Adipose tissue (tissue), 3 donors: ENCODE data around the gene FNDC3B. TPM values are rescaled to one million over a fixed set of nuclear protein-coding genes. Genes with fewer than 3 reads are reported as not detected.
"Not testable (repeated sequence)": the region's sequence is repeated elsewhere in the genome, so short reads cannot be mapped to it uniquely, and the experiment has no call there.

Experiments used
- H3K27ac ChIP-seq: one replicate; pipeline ENCODE4 v1.5.1; 2013; ENCODE audit warnings: low read depth, low read length
- WGBS, 3 donors: extraction: QIAGEN DNeasy Blood & Tissue Kit; methylation state at CpG; one replicate each; pipeline ENCODE4 v1.1.7; 2013; 5-methylcytosine and 5-hydroxymethylcytosine counted together
- polyA plus RNA-seq, 3 donors: library from polyadenylated mRNA; stranded (reverse); fragments of 200-250 nt; gene quantifications; one replicate each; pipeline ENCODE4 v1.2.3, GENCODE V29; 2013
- donor health status: healthy with polysubstance abuse.
- donor health status: Bipolar disorder and iron deficiency.
- donor health status: healthy.

FNDC3B gene
- polyA plus RNA-seq, 3 donors: 12.9 to 31.8 (median 29.6) TPM

DNA sequence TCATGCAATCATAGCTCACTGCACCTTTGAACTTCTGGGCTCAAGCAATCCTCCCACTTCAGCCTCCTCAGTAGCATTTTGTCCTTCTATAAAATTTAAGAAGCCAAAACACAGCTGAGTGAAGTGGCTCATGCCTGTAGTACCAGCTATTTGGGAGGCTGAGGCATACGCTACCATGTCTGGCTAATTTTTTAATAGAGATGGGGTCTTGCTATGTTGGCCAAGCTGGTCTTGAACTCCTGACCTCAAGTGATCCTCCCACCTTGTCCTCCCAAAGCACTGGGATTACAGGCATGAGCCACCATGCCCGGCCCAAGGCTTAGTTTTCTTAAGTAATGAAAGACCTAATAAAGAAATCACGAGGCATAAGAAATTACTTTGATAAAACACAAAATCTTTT, 14.7 kb upstream of the FNDC3B start:
- WGBS, 3 donors: 98 to 99% (median 98%) methylated on average over 3 of the region's 3 CpGs
- H3K27ac ChIP-seq: no peak overlapping the region

- H3K27ac ChIP-seq: no peak overlapping the region
- WGBS, 3 donors: 74 to 90% (median 76%) methylated on average over 3 of the region's 3 CpGs
These were observed 9.8 kb upstream of the FNDC3B start for GRCh38 chr3:172029425-172030098.

DNA sequence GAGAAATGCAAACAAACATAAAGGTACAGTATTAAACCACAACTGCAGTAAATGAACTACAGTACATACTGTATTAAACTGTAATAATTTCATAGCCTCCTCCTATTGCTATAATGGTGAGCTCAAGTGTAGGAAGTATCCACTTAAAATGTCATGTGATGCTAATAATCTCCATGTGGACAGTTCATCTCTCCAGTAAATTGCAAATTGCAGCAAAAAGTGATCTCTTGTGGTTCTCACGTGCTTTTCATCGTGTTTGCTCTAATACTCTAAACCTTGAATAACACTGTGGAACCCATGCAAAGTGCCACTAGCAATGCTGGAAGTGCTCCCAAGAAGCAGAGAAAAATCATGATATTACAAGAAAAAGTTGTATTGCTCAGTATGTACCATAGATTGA, 9.2 kb upstream of the FNDC3B start:
- WGBS, 3 donors: 83 to 93% (median 92%) methylated on average over 2 of the region's 2 CpGs
- H3K27ac ChIP-seq: no peak overlapping the region

- H3K27ac ChIP-seq: no peak overlapping the region
- WGBS, 3 donors: 78 to 90% (median 83%) methylated on average over 3 of the region's 3 CpGs
These were observed 7.4 kb upstream of the FNDC3B start for GRCh38 chr3:172031996-172032395.

DNA sequence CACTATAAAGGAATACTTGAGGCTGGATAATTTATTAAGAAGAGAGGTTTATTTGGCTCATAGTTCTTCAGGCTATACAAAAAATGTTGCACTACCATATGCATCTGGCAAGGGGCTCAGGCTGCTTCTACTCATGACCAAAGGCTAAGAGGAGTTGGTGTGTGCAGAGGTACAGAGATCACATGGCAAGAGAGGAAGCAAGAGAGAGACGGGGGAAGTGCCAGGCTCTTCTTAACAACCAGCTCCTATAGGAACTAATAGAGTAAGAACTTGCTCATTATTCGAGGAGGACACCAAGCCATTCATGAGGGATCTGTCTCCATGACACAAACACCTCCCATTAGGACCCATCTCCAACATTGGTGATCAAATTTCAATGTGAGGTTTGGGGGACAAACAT, 6.0 kb upstream of the FNDC3B start:
- H3K27ac ChIP-seq: no peak overlapping the region
- 59 to 91% (median 75%) methylated on average over 2 of the region's 2 CpGs for WGBS, 3 donors

DNA sequence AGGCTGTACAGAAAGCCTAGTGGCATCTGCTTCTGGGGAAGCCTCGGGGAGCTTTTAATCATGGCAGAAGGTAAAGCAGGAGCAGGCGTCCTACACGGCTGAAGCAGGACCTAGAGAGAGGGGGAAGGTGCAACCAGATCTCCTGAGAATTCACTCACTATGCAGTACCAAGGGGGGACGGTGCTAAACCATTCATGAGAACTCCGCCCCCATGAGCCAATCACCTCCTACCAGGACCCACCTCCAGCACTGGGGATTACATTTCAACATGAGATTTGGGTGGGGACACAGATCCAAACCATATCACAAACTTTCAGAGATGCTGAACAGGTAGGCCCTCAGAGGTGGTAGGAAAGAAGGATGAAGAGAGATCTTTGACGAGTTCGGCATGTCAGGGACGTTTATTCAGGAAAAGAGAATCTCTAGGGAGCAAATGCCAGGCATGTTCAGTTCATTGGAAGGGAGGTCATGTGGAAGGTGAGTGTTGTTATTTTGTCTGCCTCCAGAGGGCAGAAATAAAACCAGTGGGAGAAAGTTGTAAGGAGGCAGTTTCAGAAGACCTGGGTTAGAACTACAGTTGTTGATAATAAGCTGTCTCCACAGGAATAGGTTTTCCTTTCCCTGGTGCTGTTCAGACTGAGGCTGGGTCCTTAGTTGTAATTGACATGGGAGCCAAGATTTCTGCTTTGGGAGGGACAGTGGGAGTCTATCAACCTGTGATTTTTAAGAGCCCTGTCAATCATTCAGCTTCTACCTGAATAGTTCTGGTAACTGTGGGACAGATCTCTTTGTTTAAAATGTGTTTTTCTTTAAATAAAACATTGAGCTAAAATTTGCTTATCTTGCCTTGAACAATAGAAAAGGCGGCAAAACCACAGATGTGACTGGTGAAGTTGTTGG, 4.3 kb upstream of the FNDC3B start:
- H3K27ac ChIP-seq: no peak overlapping the region
- WGBS, 3 donors: 74 to 83% (median 80%) methylated on average over 9 of the region's 9 CpGs

DNA sequence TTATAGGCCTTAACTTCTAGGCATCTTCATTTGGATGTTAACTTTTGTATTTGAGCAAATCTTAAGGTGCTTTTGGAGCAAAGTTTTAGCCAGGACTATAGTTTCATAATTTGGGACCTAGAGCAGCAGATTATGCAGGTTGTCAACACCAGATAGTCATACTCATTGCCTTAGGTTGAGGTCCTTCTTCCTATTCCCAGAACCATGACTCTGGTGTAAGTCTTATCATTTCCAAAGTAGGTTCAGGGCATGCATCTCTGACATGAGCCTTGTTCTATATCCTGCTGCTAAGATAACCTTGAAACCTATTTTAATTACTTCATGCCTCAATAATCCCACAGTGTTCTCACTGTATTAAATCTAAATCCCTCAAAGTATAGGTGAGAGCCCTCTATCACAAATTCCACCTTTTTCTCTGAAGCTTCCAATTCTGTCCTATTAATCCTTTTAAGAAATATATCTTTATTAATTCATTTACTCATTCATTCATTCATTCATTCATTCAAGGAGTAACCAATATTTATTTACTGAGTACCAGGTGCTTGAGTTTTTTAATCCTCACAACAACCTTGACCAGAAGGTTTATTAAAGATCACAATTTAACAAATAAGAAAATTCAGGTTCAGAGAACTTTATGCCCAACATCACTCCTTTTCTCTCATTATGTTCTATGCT, 2.7 kb upstream of the FNDC3B start:
- H3K27ac ChIP-seq: no peak overlapping the region

DNA sequence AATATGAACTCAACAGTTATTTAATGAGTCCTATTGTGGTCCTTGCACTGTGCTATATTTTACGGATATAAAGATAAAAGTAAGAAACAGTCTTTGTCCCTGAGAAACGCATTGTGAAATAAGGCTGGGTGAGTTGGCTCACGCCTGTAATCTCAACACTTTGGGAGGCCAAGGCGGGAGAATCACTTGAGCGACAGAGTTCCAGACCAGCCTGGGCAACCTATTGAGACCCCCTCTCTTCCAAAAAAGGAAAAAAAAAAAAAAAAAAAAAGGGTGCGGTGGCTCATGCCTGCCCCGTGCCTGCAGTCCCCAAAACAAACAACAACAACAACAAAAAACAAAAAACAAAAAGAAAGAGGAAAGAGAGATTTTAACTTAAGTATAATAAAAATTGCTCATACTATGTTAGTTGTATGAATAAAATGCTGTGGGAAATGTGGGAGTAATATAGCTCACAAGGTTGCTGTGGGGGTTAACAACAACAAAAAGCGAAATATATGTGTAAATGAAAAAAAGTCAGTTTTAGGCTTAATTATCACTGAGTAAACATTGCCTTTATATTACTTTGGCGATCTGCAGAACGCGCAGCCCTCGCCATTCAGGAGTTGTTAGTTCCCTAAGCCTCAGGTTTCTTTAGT, 461 bp upstream of the FNDC3B start:
- no peak overlapping the region for H3K27ac ChIP-seq
- 19 to 24% (median 24%) methylated on average over 12 of the region's 12 CpGs for WGBS, 3 donors

- 0 to 1% (median 1%) methylated on average over 49 to 103 of the region's 103 CpGs for WGBS, 3 donors
- peak overlapping the region; percentile 91 for H3K27ac ChIP-seq
These were observed 951 bp downstream of the FNDC3B start for GRCh38 chr3:172040078-172040980.

GRCh38 chr3:172040981-172041963, 1.9 kb downstream of the FNDC3B start:
- 7 to 10% (median 8%) methylated on average over 15 of the region's 15 CpGs for WGBS, 3 donors
- H3K27ac ChIP-seq: peak overlapping the region; percentile 91

DNA sequence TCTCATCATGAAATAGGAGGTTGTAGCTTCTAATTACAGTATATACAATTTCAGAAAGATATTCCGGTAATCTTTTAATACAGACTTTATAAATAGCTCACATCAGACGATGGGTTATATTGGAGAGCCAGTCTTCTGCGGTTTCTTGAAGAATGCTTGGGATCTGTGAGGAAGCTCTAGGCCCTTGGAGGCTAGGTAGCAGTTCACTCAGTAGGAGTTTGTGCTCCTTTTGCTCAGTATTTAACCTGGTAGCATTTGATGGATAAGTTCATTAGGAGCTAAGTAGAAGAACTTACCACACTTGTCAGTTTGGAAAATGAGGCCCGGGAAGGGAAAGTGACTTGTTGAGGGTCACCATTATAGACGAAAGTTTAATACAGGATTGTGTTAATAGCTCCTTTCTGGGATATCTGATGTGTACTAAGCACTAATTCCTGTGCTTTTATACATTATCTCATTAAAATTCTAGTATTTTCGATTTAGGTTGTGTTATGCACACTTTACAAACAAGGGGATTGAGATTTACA, 2.8 kb downstream of the FNDC3B start:
- WGBS, 3 donors: 46 to 65% (median 60%) methylated on average over 6 of the region's 6 CpGs

GRCh38 chr3:172042663-172043179, 3.3 kb downstream of the FNDC3B start:
- not testable (repeated sequence) for H3K27ac ChIP-seq
- WGBS, 3 donors: 75 to 79% (median 76%) methylated on average over 21 of the region's 21 CpGs

More for the DNA sequence above, 2.8 kb downstream of the FNDC3B start:
- H3K27ac ChIP-seq: no peak overlapping the region

DNA sequence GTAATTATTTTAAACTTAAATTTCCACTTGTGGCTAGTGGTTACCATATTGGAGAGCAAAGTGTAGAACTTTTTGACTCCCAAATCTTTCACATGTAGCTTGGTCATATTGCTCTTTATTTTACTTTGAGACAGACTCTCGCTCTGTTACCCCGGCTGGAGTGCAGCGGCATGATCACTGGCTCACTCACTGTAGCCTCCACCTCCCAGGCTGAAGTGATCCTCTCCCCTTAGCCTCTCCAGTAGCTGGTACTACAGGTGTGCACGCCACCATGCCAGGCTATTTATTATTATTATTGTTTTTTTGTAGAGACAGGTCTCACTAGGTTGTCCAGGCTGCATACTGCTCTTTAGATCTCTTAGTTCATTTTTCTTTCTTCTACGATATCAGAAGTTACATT, 3.9 kb downstream of the FNDC3B start:
- H3K27ac ChIP-seq: no peak overlapping the region
- WGBS, 3 donors: 69 to 92% (median 88%) methylated on average over 5 of the region's 5 CpGs

- 49 to 85% (median 78%) methylated on average over 5 of the region's 5 CpGs for WGBS, 3 donors
- no peak overlapping the region for H3K27ac ChIP-seq
These were observed 4.4 kb downstream of the FNDC3B start for GRCh38 chr3:172043766-172044165.

DNA sequence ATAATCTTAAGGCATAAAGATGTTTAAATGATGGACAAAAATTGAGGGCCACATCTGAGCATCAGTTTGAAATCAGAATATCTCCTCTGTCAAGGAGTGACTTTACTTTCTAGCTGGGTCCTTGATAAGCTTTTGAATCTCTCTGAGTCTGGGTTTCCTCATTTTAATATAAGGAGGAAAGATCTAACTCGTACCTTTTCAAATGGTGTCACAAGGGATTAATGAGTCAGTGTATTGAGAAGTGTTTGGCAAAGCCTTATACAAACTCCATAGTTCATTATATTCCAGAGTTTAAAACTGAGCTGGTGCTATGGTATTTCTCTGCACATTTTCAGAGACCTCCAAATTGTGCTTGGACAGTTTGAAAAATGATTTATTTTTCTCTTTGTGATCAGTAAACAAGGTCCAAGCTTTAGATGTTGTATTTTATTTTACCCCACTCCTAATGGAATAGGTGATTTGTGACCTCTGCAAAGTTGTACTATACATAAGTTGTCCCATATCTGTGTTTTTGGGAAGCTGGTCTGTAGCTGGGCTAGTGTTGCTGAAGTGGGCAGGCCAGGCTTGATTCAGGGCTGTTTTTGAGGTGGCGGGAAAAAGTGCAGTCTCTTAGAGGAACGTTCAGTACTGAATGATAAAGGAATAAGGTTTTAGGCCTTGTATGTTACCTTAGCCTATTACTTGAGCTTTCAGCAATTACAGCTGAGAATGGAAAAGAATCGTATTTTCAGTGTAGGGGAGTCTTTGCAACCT, 5.6 kb downstream of the FNDC3B start:
- WGBS, 3 donors: 32 to 62% (median 53%) methylated on average over 4 of the region's 4 CpGs

More for the DNA sequence above, 5.6 kb downstream of the FNDC3B start:
- H3K27ac ChIP-seq: no peak overlapping the region
